HG03442 (cell line): Measurements from ENCODE around the gene CYP27B1.

Experiments used
- ATAC-seq: cut with Tn5 transposase; IDR thresholded peaks from one replicate; pipeline ENCODE4 v1.9.1; 2021; ENCODE audit warnings: mild to moderate bottlenecking, moderate library complexity; ENCODE audit not compliant: unreplicated experiment

CYP27B1 gene

GRCh38 chr12:57766464-57767304, at the start of gene CYP27B1:
CYP27B1 (minus strand) TSS chr12:57767078; CDS start chr12:57767041, 37 bp downstream.
- ATAC-seq: no peak

GRCh38 chr12:57816001-57816854, 49.4 kb upstream of the CYP27B1 start:
- no peak for ATAC-seq

- no peak for ATAC-seq
Measured at GRCh38 chr12:57815177-57816000, 48.5 kb upstream of the CYP27B1 start.

GRCh38 chr12:57813971-57814772, 47.3 kb upstream of the CYP27B1 start:
- ATAC-seq: no peak

- no peak for ATAC-seq
Measured at GRCh38 chr12:57813111-57813970, 46.5 kb upstream of the CYP27B1 start.

- no peak for ATAC-seq
Measured at GRCh38 chr12:57811028-57811755, 44.3 kb upstream of the CYP27B1 start.

- no peak for ATAC-seq
Measured at GRCh38 chr12:57810450-57810849, 43.6 kb upstream of the CYP27B1 start.

- ATAC-seq: no peak
Measured at GRCh38 chr12:57809425-57809824, 42.5 kb upstream of the CYP27B1 start.

- ATAC-seq: no peak
Measured at GRCh38 chr12:57808351-57808750, 41.5 kb upstream of the CYP27B1 start.

- no peak for ATAC-seq
Measured at GRCh38 chr12:57807285-57807684, 40.4 kb upstream of the CYP27B1 start.

- no peak for ATAC-seq
Measured at GRCh38 chr12:57806677-57807076, 39.8 kb upstream of the CYP27B1 start.

GRCh38 chr12:57803319-57803893, 36.5 kb upstream of the CYP27B1 start:
- no peak for ATAC-seq

GRCh38 chr12:57802607-57803006, 35.7 kb upstream of the CYP27B1 start:
- no peak for ATAC-seq

- ATAC-seq: no peak
Measured at GRCh38 chr12:57800965-57801364, 34.1 kb upstream of the CYP27B1 start.

GRCh38 chr12:57797933-57798332, 31.1 kb upstream of the CYP27B1 start:
- no peak for ATAC-seq

- ATAC-seq: no peak
Measured at GRCh38 chr12:57796996-57797395, 30.1 kb upstream of the CYP27B1 start.

- ATAC-seq: no peak
Measured at GRCh38 chr12:57795354-57795753, 28.5 kb upstream of the CYP27B1 start.

- ATAC-seq: no peak
Measured at GRCh38 chr12:57793920-57794319, 27.0 kb upstream of the CYP27B1 start.
